Activated CD4-positive, alpha-beta T cell treated with anti-CD3 and anti-CD28 coated beads, Interleukin-2, amount 10 ng/mL, durations not matched to agents 7 days and 5 days (primary cell): ENCODE data around the gene UFM1. TPM values are rescaled to one million over a fixed set of nuclear protein-coding genes. Genes with fewer than 3 reads are reported as not detected.
A peak's percentile ranks its signal among the peaks of the same experiment; 100 is the strongest.
"Not testable (repeated sequence)": the region's sequence is repeated elsewhere in the genome, so short reads cannot be mapped to it uniquely, and the experiment has no call there.

Experiments
- CTCF ChIA-PET: fragments of 350-600 bp; sonication (Branson Sonifier 250); formaldehyde crosslinking; loops from one replicate; lab custom pipeline; 2021; ENCODE audit warnings: antibody characterized with exemption; lab: Charles Lee
- POLR2A ChIA-PET: fragments of 350-600 bp; sonication (Branson Sonifier 250); formaldehyde crosslinking; loops from one replicate; lab custom pipeline; 2021; ENCODE audit warnings: antibody characterized with exemption; lab: Charles Lee
- DNase-seq: peaks from one replicate; pipeline ENCODE4 v3.0.0-alpha.2; 2020
- H3K27ac Mint-ChIP-seq: one replicate; pipeline ENCODE4 v1.8.0; 2021; ENCODE audit warnings: mild to moderate bottlenecking, moderate library complexity, mixed read lengths
- H3K27me3 Mint-ChIP-seq: one replicate; pipeline ENCODE4 v1.8.0; 2021; ENCODE audit warnings: mixed read lengths
- H3K36me3 Mint-ChIP-seq: one replicate; pipeline ENCODE4 v1.8.0; 2021; ENCODE audit warnings: low read depth, mixed read lengths
- H3K4me1 Mint-ChIP-seq: one replicate; pipeline ENCODE4 v1.8.0; 2021; ENCODE audit warnings: mixed read lengths
- H3K4me3 Mint-ChIP-seq: one replicate; pipeline ENCODE4 v1.8.0; 2021; ENCODE audit warnings: mild to moderate bottlenecking, moderate library complexity, mixed read lengths
- H3K9me3 Mint-ChIP-seq: one replicate; pipeline ENCODE4 v1.8.0; 2021; ENCODE audit warnings: mixed read lengths
- total RNA-seq, 2 experiments: library from RNA; stranded (reverse); gene quantifications; one replicate each; pipeline ENCODE4 v1.2.3, GENCODE V29; 2021

UFM1 gene
- total RNA-seq, 2 experiments from 2014 or later, result 34.2 to 36.8 TPM

DNA sequence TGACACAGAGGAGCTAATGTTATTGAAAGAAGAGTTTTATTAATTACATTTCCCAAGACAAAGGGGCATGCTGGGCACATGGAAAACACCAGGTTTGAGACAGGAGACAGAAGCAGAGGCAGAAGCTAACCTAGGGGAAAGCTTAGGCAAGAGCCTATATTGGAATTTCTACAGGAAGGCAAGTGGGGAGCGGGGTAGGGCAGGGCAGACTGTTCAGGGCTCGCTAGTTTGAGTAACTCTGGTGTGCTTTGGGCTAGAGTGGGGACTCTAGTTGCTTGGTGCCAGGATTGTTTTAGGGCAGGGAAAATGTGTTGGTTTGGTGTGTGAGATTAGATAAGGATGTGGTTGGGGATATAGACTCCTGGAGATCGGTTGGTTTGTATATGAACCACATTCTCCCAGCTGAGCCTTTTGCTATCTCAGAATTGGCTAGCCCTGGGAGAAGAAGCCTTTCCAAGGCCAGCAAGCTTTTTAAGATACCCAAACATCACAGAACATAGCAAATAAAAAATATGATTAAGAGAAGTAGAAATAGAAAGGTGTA lies 8.4 kb upstream of the UFM1 start:
- Mint-ChIP-seq H3K4me3 (no peak overlapping the region), H3K27me3 (peaks cover 1% of the 10 kb centered on the region), H3K27ac (no peak overlapping the region), H3K36me3 (no peaks in the 10 kb centered on the region), H3K4me1 (no peaks in the 10 kb centered on the region), H3K9me3 (no peaks in the 10 kb centered on the region)
- no peak for DNase-seq
- ChIA-PET CTCF (interaction anchor here (1.0 to 1.8 kb wide), 3 partner anchors 8 to 13 kb away, joined by 3 to 6 read pairs (median 4); no protein-coding TSS in a partner anchor), POLR2A (no interaction called here)

GRCh38 chr13:38346764-38347163 lies 2.9 kb upstream of the UFM1 start:
- POLR2A ChIA-PET, result no interaction called here

GRCh38 chr13:38348861-38349389 lies 726 bp upstream of the UFM1 start:
- no peaks in the 10 kb centered on the region for H3K9me3 Mint-ChIP-seq
- CTCF ChIA-PET, result interaction anchor here (0.6 to 1.2 kb wide), 3 partner anchors 8 to 152 kb away, joined by 3 read pairs; no protein-coding TSS in a partner anchor
- peaks cover 33% of the 10 kb centered on the region for H3K4me1 Mint-ChIP-seq
- POLR2A ChIA-PET, result no interaction called here
- peak; percentile 20 for DNase-seq
- H3K36me3 Mint-ChIP-seq, result peaks cover 21% of the 10 kb centered on the region
- H3K27ac Mint-ChIP-seq, result peak overlapping the region; percentile 98
- H3K27me3 Mint-ChIP-seq, result no peaks in the 10 kb centered on the region
- peak overlapping the region; percentile 98 for H3K4me3 Mint-ChIP-seq

More at GRCh38 chr13:38346764-38347163, 2.9 kb upstream of the UFM1 start:
- peaks cover 26% of the 10 kb centered on the region for H3K4me1 Mint-ChIP-seq
- H3K4me3 Mint-ChIP-seq, result no peak overlapping the region
- H3K27me3 Mint-ChIP-seq, result no peaks in the 10 kb centered on the region
- CTCF ChIA-PET, result interaction anchor here (0.9 kb wide), 1 partner anchor 148 kb away, joined by 3 read pairs; no protein-coding TSS in a partner anchor
- peaks cover 11% of the 10 kb centered on the region for H3K36me3 Mint-ChIP-seq
- no peak overlapping the region for H3K27ac Mint-ChIP-seq
- no peaks in the 10 kb centered on the region for H3K9me3 Mint-ChIP-seq
- DNase-seq, result no peak

DNA sequence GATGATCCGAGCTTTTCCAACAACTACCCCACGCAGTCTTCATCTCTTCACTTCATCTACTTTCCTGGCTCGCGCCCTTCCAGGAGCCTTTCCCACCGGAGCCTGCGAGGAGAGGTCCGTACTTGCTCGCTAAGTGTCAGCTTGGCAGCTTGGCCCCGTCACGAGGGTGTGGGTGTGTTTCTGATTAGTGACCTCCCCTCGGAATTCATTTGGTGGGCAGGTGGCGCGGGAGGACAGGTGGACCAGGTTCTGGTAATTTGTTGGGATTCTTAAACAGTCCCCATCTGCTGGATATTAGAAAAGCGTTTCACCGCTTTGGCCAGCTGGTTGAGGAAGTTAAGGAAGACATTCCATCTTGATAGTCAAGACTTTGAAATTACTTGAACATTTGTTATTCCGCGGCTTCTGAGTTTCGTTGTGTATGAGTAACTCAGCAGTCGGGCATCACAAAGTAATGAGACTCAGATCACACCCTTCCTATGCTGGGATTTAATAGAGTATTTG lies 515 bp downstream of the UFM1 start:
- DNase-seq, result peak; percentile 53
- Mint-ChIP-seq H3K27ac (peak overlapping the region; percentile 98), H3K4me3 (peak overlapping the region; percentile 98), H3K9me3 (no peaks in the 10 kb centered on the region), H3K4me1 (peaks cover 33% of the 10 kb centered on the region), H3K36me3 (peaks cover 23% of the 10 kb centered on the region), H3K27me3 (no peaks in the 10 kb centered on the region)
- POLR2A ChIA-PET, result no interaction called here
- CTCF ChIA-PET, result interaction anchor here (1.8 kb wide), 1 partner anchor 9 kb away, joined by 4 read pairs; no protein-coding TSS in a partner anchor

GRCh38 chr13:38355595-38356119 lies 6.0 kb downstream of the UFM1 start:
- no peak overlapping the region for H3K4me3 Mint-ChIP-seq
- CTCF ChIA-PET, result no interaction called here

DNA sequence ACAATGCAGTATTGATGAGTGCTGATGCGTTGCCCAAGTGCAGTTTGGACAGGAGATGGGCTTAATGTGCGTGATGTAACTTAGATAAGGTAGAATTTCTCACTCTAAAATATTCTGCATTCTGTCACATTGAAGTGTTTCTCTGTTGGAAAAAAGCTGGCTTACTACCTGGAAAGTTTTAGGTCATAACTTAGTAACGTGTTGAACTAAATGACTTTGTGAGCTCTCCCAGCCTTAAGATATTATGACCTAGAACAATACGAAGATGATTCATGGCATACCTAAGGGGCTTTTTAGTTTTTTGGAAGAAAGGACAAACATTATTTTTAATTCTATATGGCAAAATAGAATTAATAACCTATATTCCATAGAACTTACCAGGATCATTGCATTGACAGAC lies 9.0 kb downstream of the UFM1 start:
- Mint-ChIP-seq H3K9me3 (no peaks in the 10 kb centered on the region), H3K4me1 (no peaks in the 10 kb centered on the region), H3K36me3 (peaks cover 26% of the 10 kb centered on the region), H3K4me3 (no peak overlapping the region), H3K27ac (no peak overlapping the region), H3K27me3 (no peaks in the 10 kb centered on the region)
- CTCF ChIA-PET, result no interaction called here
- POLR2A ChIA-PET, result no interaction called here
- no peak for DNase-seq

More at GRCh38 chr13:38355595-38356119, 6.0 kb downstream of the UFM1 start:
- peaks cover 18% of the 10 kb centered on the region for H3K4me1 Mint-ChIP-seq
- DNase-seq, result no peak
- H3K27ac Mint-ChIP-seq, result no peak overlapping the region
- POLR2A ChIA-PET, result no interaction called here
- no peaks in the 10 kb centered on the region for H3K9me3 Mint-ChIP-seq
- H3K36me3 Mint-ChIP-seq, result peaks cover 28% of the 10 kb centered on the region
- H3K27me3 Mint-ChIP-seq, result no peaks in the 10 kb centered on the region

GRCh38 chr13:38361542-38362262 lies 12.1 kb downstream of the UFM1 start:
- no peak overlapping the region for H3K27ac Mint-ChIP-seq
- H3K36me3 Mint-ChIP-seq, result peaks cover 21% of the 10 kb centered on the region
- H3K27me3 Mint-ChIP-seq, result no peaks in the 10 kb centered on the region
- DNase-seq, result no peak
- POLR2A ChIA-PET, result no interaction called here
- no peak overlapping the region for H3K4me3 Mint-ChIP-seq
- no peaks in the 10 kb centered on the region for H3K4me1 Mint-ChIP-seq
- CTCF ChIA-PET, result interaction anchor here (0.6 kb wide), 1 partner anchor 689 kb away, joined by 5 read pairs; no protein-coding TSS in a partner anchor
- no peaks in the 10 kb centered on the region for H3K9me3 Mint-ChIP-seq

- H3K9me3 Mint-ChIP-seq, result no peaks in the 10 kb centered on the region
- DNase-seq, result no peak
- no peaks in the 10 kb centered on the region for H3K4me1 Mint-ChIP-seq
- H3K4me3 Mint-ChIP-seq, result no peak overlapping the region
- no peak overlapping the region for H3K27ac Mint-ChIP-seq
- peaks cover 21% of the 10 kb centered on the region for H3K36me3 Mint-ChIP-seq
- no peaks in the 10 kb centered on the region for H3K27me3 Mint-ChIP-seq
- CTCF ChIA-PET, result no interaction called here
- POLR2A ChIA-PET, result no interaction called here
Observed at GRCh38 chr13:38363219-38363618, 13.6 kb downstream of the UFM1 start.

DNA sequence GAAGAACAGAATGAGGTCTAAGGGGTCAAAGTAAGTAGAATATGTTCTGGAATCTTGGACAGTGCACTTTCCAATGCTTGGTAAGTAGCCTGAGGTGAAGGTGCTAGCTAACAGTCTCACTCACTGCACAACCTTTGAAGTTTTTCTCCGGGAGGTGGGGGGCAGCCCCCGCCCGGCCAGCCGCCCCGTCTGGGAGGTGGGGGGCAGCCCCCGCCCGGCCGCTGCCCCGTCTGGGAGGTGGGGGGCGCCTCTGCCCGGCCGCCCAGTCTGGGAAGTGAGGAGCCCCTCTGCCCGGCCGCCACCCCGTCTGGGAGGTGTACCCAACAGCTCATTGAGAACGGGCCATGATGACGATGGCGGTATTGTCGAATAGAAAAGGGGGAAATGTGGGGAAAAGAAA lies 14.1 kb downstream of the UFM1 start:
- H3K9me3 Mint-ChIP-seq, H3K4me1 Mint-ChIP-seq, H3K27me3 Mint-ChIP-seq, POLR2A ChIA-PET, H3K27ac Mint-ChIP-seq, H3K4me3 Mint-ChIP-seq, CTCF ChIA-PET, DNase-seq: not testable (repeated sequence)
- H3K36me3 Mint-ChIP-seq, result peaks cover 21% of the 10 kb centered on the region

GRCh38 chr13:38365661-38366060 lies 16.0 kb downstream of the UFM1 start:
- Mint-ChIP-seq H3K4me3 (no peak overlapping the region), H3K27ac (no peak overlapping the region), H3K4me1 (no peaks in the 10 kb centered on the region), H3K27me3 (peaks cover 5% of the 10 kb centered on the region), H3K36me3 (peaks cover 18% of the 10 kb centered on the region), H3K9me3 (peaks cover 2% of the 10 kb centered on the region)
- CTCF ChIA-PET, result no interaction called here
- no peak for DNase-seq
- POLR2A ChIA-PET, result no interaction called here

- H3K36me3 Mint-ChIP-seq, result peaks cover 7% of the 10 kb centered on the region
- no peak overlapping the region for H3K4me3 Mint-ChIP-seq
- no peak overlapping the region for H3K27ac Mint-ChIP-seq
- DNase-seq, result no peak
- H3K27me3 Mint-ChIP-seq, result peaks cover 5% of the 10 kb centered on the region
- ChIA-PET CTCF (no interaction called here), POLR2A (no interaction called here)
- H3K9me3 Mint-ChIP-seq, result peaks cover 2% of the 10 kb centered on the region
- H3K4me1 Mint-ChIP-seq, result no peaks in the 10 kb centered on the region
Observed at GRCh38 chr13:38366954-38367645, 17.4 kb downstream of the UFM1 start.

DNA sequence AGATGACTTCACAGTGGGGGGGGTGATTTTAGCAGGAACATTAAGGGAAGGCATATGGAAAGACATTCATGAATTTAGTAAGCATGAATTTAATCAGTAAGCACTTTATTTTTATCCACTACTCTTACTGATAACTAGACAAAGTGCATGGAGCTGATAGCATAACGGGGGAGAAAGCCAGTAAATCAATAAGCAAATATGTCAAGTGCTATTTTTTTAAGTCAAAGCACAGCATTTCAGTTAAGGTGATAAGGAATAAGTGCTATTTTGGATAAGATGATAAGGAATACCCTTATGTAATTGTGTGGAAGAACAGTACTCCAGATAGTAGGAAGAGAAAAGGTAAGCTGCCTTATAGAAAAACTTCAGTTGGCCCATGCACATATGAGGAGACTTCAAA lies 19.4 kb downstream of the UFM1 start:
- POLR2A ChIA-PET, result no interaction called here
- CTCF ChIA-PET, result no interaction called here
- no peak overlapping the region for H3K4me3 Mint-ChIP-seq

More for the DNA sequence above, 19.4 kb downstream of the UFM1 start:
- Mint-ChIP-seq H3K4me1 (no peaks in the 10 kb centered on the region), H3K9me3 (peaks cover 2% of the 10 kb centered on the region), H3K27ac (no peak overlapping the region), H3K27me3 (peaks cover 11% of the 10 kb centered on the region), H3K36me3 (no peaks in the 10 kb centered on the region)
- no peak for DNase-seq
